Upper lobe of left lung (tissue), 6 donors: Measurements from ENCODE around the gene XPO6. TPM values are rescaled to one million over a fixed set of nuclear protein-coding genes. Genes with fewer than 3 reads are reported as not detected.

Experiments
- ATAC-seq, 2 donors: fragments of 200-7000 bp; cut with Tn5 transposase; one replicate each; pipeline ENCODE4 v1.9.1; 2022; ENCODE audit warnings: mild to moderate bottlenecking in 2 of 2, moderate library complexity in 2 of 2; ENCODE audit not compliant: low FRiP score in 2 of 2
- DNase-seq, 2 donors: peaks; one replicate each; pipeline ENCODE4 v3.0.0-alpha.2; 2019 to 2020
- H3K27ac ChIP-seq, 4 donors: fragments of 200-600 bp; sonication (generic); one replicate each; pipeline ENCODE4 v1.5.1; 2016 to 2019
- H3K27me3 ChIP-seq, 4 donors: fragments of 200-600 bp; sonication (generic); one replicate each; pipeline ENCODE4 v1.5.1; 2017 to 2019
- H3K36me3 ChIP-seq, 4 donors: fragments of 200-600 bp; sonication (generic); one replicate each; pipeline ENCODE4 v1.5.1; 2016 to 2019
- H3K4me1 ChIP-seq, 4 donors: fragments of 200-600 bp; sonication (generic); one replicate each; pipeline ENCODE4 v1.5.1; 2018 to 2019
- H3K4me3 ChIP-seq, 4 donors: fragments of 200-600 bp; sonication (generic); one replicate each; pipeline ENCODE4 v1.5.1; 2017 to 2019; ENCODE audit warnings: mild to moderate bottlenecking in 2 of 4, moderate library complexity in 1 of 4
- H3K9me3 ChIP-seq, 4 donors: fragments of 200-600 bp; sonication (generic); one replicate each; pipeline ENCODE4 v1.5.1; 2018 to 2019
- CTCF ChIP-seq, 6 experiments: fragments of 450-650 bp in 4 of 6; fragments of 200-600 bp in 2 of 6; sonication (generic) in 2 of 6; IDR thresholded peaks; one replicate each; pipeline ENCODE4 v1.5.1; 2016 to 2019; ENCODE audit warnings: antibody characterized with exemption in 6 of 6
- EP300 ChIP-seq, 4 donors: sonication (generic); formaldehyde crosslinking; IDR thresholded peaks; one replicate each; pipeline ENCODE4 v1.5.1; 2017; ENCODE audit warnings: antibody characterized with exemption in 4 of 4, control low read depth in 2 of 4
- POLR2A ChIP-seq, 4 donors: fragments of 450-650 bp; IDR thresholded peaks; one replicate each; pipeline ENCODE4 v1.5.1; 2016 to 2017; ENCODE audit warnings: antibody characterized with exemption in 4 of 4, mild to moderate bottlenecking in 2 of 4
- POLR2AphosphoS5 ChIP-seq, 2 donors: sonication (generic); formaldehyde crosslinking; IDR thresholded peaks; one replicate each; pipeline ENCODE4 v1.5.1; 2017; ENCODE audit warnings: antibody characterized with exemption in 2 of 2
- WGBS, 2 donors: methylation state at CpG; one replicate each; pipeline ENCODE4 v1.1.5; 2017 to 2018; 5-methylcytosine and 5-hydroxymethylcytosine counted together
- total RNA-seq, 6 donors: library from RNA; depleted of rRNA in 4 of 6; stranded (reverse); fragments of >200 nt in 4 of 6; gene quantifications; one replicate each; pipeline versions ENCODE4 v1.1.0 to v1.2.1, GENCODE V29; 2016 to 2021
- donor health status: DM: no; HTN: no; CAD: no; lungs with moderate emphysema.
- donor health status: DM: no; HTN: yes; CAD: no; lungs with severe emphysema.

XPO6 gene
- total RNA-seq, 6 donors from 2014 or later = 95.5 to 256 (median 129) TPM

- DNase-seq (no peak), ATAC-seq (no peak)
- Histone ChIP-seq H3K4me3 (no peak overlapping the region), H3K4me1 (peaks cover 0 to 16% (median 2%) of the 10 kb centered on the region in 4 donors), H3K36me3 (no peaks in the 10 kb centered on the region), H3K27me3 (peaks cover 0 to 24% (median 10%) of the 10 kb centered on the region in 4 donors), H3K27ac (no peak overlapping the region), H3K9me3 (no peaks in the 10 kb centered on the region)
- TF ChIP-seq POLR2AphosphoS5 (IDR thresholded peaks at IDR 0.05) = no peak
- no peak for TF ChIP-seq POLR2A (IDR thresholded peaks at IDR 0.05)
- TF ChIP-seq EP300 (IDR thresholded peaks at IDR 0.05) = no peak
- TF ChIP-seq CTCF (IDR thresholded peaks at IDR 0.05) = no peak
- 74 to 75% methylated on average over 10 of the region's 10 CpGs for WGBS, 2 donors
These were observed 150.2 kb downstream of the XPO6 start for GRCh38 chr16:28061352-28062101.

GRCh38 chr16:28059841-28060575 lies 151.8 kb downstream of the XPO6 start:
- WGBS, 2 donors = 31 to 36% methylated on average over 12 of the region's 12 CpGs
- peaks cover 0 to 24% (median 10%) of the 10 kb centered on the region in 4 donors for H3K27me3 ChIP-seq

GRCh38 chr16:28058839-28059589 lies 152.8 kb downstream of the XPO6 start:
- DNase-seq (no peak), ATAC-seq (peak in 1 of 2 donors; percentile 23)
- Histone ChIP-seq H3K36me3 (no peaks in the 10 kb centered on the region), H3K27ac (no peak overlapping the region), H3K4me1 (peaks cover 0 to 16% (median 2%) of the 10 kb centered on the region in 4 donors), H3K27me3 (peaks cover 0 to 23% (median 8%) of the 10 kb centered on the region in 4 donors), H3K4me3 (no peak overlapping the region), H3K9me3 (no peaks in the 10 kb centered on the region)
- TF ChIP-seq POLR2A (IDR thresholded peaks at IDR 0.05) (no peak), POLR2AphosphoS5 (IDR thresholded peaks at IDR 0.05) (no peak), EP300 (IDR thresholded peaks at IDR 0.05) (no peak)
- WGBS, 2 donors = 59 to 64% methylated on average over 11 to 17 of the region's 18 CpGs

More at GRCh38 chr16:28059841-28060575, 151.8 kb downstream of the XPO6 start:
- Histone ChIP-seq H3K4me3 (no peak overlapping the region), H3K36me3 (no peaks in the 10 kb centered on the region), H3K4me1 (peaks cover 0 to 16% (median 2%) of the 10 kb centered on the region in 4 donors), H3K27ac (no peak overlapping the region), H3K9me3 (no peaks in the 10 kb centered on the region)
- ATAC-seq = no peak
- TF ChIP-seq CTCF (IDR thresholded peaks at IDR 0.05) = no peak
- no peak for TF ChIP-seq EP300 (IDR thresholded peaks at IDR 0.05)
- no peak for TF ChIP-seq POLR2AphosphoS5 (IDR thresholded peaks at IDR 0.05)
- no peak for DNase-seq

GRCh38 chr16:28057949-28058348 lies 153.8 kb downstream of the XPO6 start:
- no peak for DNase-seq
- H3K36me3 ChIP-seq = no peaks in the 10 kb centered on the region
- TF ChIP-seq CTCF (IDR thresholded peaks at IDR 0.05) (no peak), POLR2AphosphoS5 (IDR thresholded peaks at IDR 0.05) (no peak), POLR2A (IDR thresholded peaks at IDR 0.05) (no peak), EP300 (IDR thresholded peaks at IDR 0.05) (no peak)
- 62 to 77% methylated on average over 6 to 8 of the region's 8 CpGs for WGBS, 2 donors
- H3K4me3 ChIP-seq = no peak overlapping the region
- no peak overlapping the region for H3K27ac ChIP-seq
- peaks cover 0 to 7% (median 1%) of the 10 kb centered on the region in 4 donors for H3K4me1 ChIP-seq
- H3K9me3 ChIP-seq = no peaks in the 10 kb centered on the region
- peaks cover 0 to 13% (median 5%) of the 10 kb centered on the region in 4 donors for H3K27me3 ChIP-seq
- no peak for ATAC-seq

GRCh38 chr16:28053461-28053860 lies 158.3 kb downstream of the XPO6 start:
- Histone ChIP-seq H3K27me3 (no peaks in the 10 kb centered on the region), H3K36me3 (no peaks in the 10 kb centered on the region), H3K4me3 (no peak overlapping the region), H3K4me1 (no peaks in the 10 kb centered on the region), H3K9me3 (peaks cover 0 to 7% (median 5%) of the 10 kb centered on the region in 4 donors), H3K27ac (no peak overlapping the region)
- TF ChIP-seq EP300 (IDR thresholded peaks at IDR 0.05) (no peak), POLR2AphosphoS5 (IDR thresholded peaks at IDR 0.05) (no peak), CTCF (IDR thresholded peaks at IDR 0.05) (no peak), POLR2A (IDR thresholded peaks at IDR 0.05) (no peak)
- no peak for ATAC-seq
- WGBS, 2 donors = 33 to 43% methylated on average over 13 to 15 of the region's 15 CpGs
- no peak for DNase-seq
